H9 (cell line): ENCODE measurements around the gene NOSIP. TPM values are rescaled to one million over a fixed set of nuclear protein-coding genes. Genes with fewer than 3 reads are reported as not detected.

ENCODE experiments used
- DNase-seq: peaks from one replicate; pipeline ENCODE4 v3.0.0-alpha.2; 2017
- H2AFZ ChIP-seq: one replicate; pipeline ENCODE4 v1.6.1; 2013; ENCODE audit warnings: mild to moderate bottlenecking, low read length, control low read depth, moderate library complexity
- H2AK5ac ChIP-seq: 2 replicates; pipeline ENCODE4 v1.6.1; 2013; ENCODE audit warnings: low read length, control low read depth, mixed read lengths; ENCODE audit not compliant: insufficient read length
- H2BK120ac ChIP-seq: one replicate; pipeline ENCODE4 v1.6.1; 2013; ENCODE audit warnings: low read depth, mild to moderate bottlenecking, low read length, control low read depth, inconsistent platforms; ENCODE audit not compliant: poor library complexity, severe bottlenecking
- H2BK12ac ChIP-seq: 2 replicates; pipeline ENCODE4 v1.6.1; 2013; ENCODE audit warnings: low read length, control low read depth, mixed read lengths, low read depth; ENCODE audit not compliant: insufficient read length
- H2BK15ac ChIP-seq: 2 replicates; pipeline ENCODE4 v1.6.1; 2013; ENCODE audit warnings: low read depth, low read length, control low read depth
- H2BK20ac ChIP-seq: one replicate; pipeline ENCODE4 v1.6.1; 2013; ENCODE audit warnings: low read depth, mild to moderate bottlenecking, low read length, control low read depth, inconsistent platforms; ENCODE audit not compliant: poor library complexity, severe bottlenecking
- H2BK5ac ChIP-seq: 2 replicates; pipeline ENCODE4 v1.6.1; 2013; ENCODE audit warnings: low read length, control low read depth, mixed read lengths; ENCODE audit not compliant: insufficient read length
- H3K14ac ChIP-seq: 2 replicates; pipeline ENCODE4 v1.6.1; 2013; ENCODE audit warnings: low read length, control low read depth; ENCODE audit not compliant: insufficient read depth
- H3K18ac ChIP-seq: 2 replicates; pipeline ENCODE4 v1.6.1; 2013; ENCODE audit warnings: low read depth, mild to moderate bottlenecking, mixed read lengths, low read length, control low read depth; ENCODE audit not compliant: insufficient read length
- H3K23ac ChIP-seq: 2 replicates; pipeline ENCODE4 v1.6.1; 2013; ENCODE audit warnings: low read length, control low read depth, mixed read lengths, low read depth; ENCODE audit not compliant: insufficient read length
- H3K23me2 ChIP-seq: 2 replicates; pipeline ENCODE4 v1.6.1; 2013; ENCODE audit warnings: low read depth, mild to moderate bottlenecking, mixed read lengths, low read length, control low read depth; ENCODE audit not compliant: insufficient read length, poor library complexity, severe bottlenecking
- H3K27ac ChIP-seq: 2 replicates; pipeline ENCODE4 v1.5.1; 2013; ENCODE audit warnings: low read length, control low read depth, mixed read lengths, low read depth; ENCODE audit not compliant: insufficient read length
- H3K27me3 ChIP-seq: 2 replicates; pipeline ENCODE4 v1.6.1; 2013; ENCODE audit warnings: low read length, control low read depth, inconsistent platforms; ENCODE audit not compliant: insufficient read depth
- H3K4ac ChIP-seq: 2 replicates; pipeline ENCODE4 v1.6.1; 2013; ENCODE audit warnings: low read depth, mild to moderate bottlenecking, control low read depth, inconsistent platforms, low read length, moderate library complexity
- H3K4me1 ChIP-seq: 2 replicates; pipeline ENCODE4 v1.6.1; 2013; ENCODE audit warnings: low read length, control low read depth, inconsistent platforms; ENCODE audit not compliant: insufficient read depth
- H3K4me2 ChIP-seq: 2 replicates; pipeline ENCODE4 v1.6.1; 2013; ENCODE audit warnings: low read length, control low read depth, mixed read lengths; ENCODE audit not compliant: insufficient read length, insufficient read depth
- H3K56ac ChIP-seq: 2 replicates; pipeline ENCODE4 v1.6.1; 2013; ENCODE audit warnings: low read depth, mild to moderate bottlenecking, mixed read lengths, low read length, control low read depth; ENCODE audit not compliant: insufficient read length
- H3K79me1 ChIP-seq: 2 replicates; pipeline ENCODE4 v1.6.1; 2013; ENCODE audit warnings: low read depth, mild to moderate bottlenecking, moderate library complexity, low read length, control low read depth, inconsistent platforms; ENCODE audit not compliant: insufficient read depth, poor library complexity, severe bottlenecking
- H3K79me2 ChIP-seq: 2 replicates; pipeline ENCODE4 v1.6.1; 2013; ENCODE audit warnings: low read length, control low read depth, inconsistent platforms; ENCODE audit not compliant: insufficient read depth
- H3K9ac ChIP-seq: 2 replicates; pipeline ENCODE4 v1.6.1; 2013; ENCODE audit warnings: low read length, control low read depth, mixed read lengths; ENCODE audit not compliant: insufficient read length; ENCODE audit errors: extremely low read depth
- H3K9me3 ChIP-seq: one replicate; pipeline ENCODE4 v1.6.1; 2013; ENCODE audit warnings: low read depth, low read length, inconsistent platforms; ENCODE audit not compliant: control insufficient read depth
- H3T11ph ChIP-seq: one replicate; pipeline ENCODE4 v1.6.1; 2013; ENCODE audit warnings: mild to moderate bottlenecking, low read length, control low read depth, inconsistent platforms
- H4K20me1 ChIP-seq: one replicate; pipeline ENCODE4 v1.6.1; 2013; ENCODE audit not compliant: control insufficient read depth, insufficient read length, insufficient read depth
- H4K5ac ChIP-seq: 2 replicates; pipeline ENCODE4 v1.6.1; 2013; ENCODE audit warnings: low read depth, mild to moderate bottlenecking, mixed read lengths, low read length, control low read depth; ENCODE audit not compliant: insufficient read length
- H4K8ac ChIP-seq: replicated peaks from 2 replicates; pipeline ENCODE4 v1.6.1; 2013; ENCODE audit warnings: low read length, control low read depth, mixed read lengths, low read depth; ENCODE audit not compliant: insufficient read length
- H4K91ac ChIP-seq: 2 replicates; pipeline ENCODE4 v1.6.1; 2013; ENCODE audit warnings: low read depth, mild to moderate bottlenecking, moderate library complexity, mixed read lengths, low read length, control low read depth; ENCODE audit not compliant: insufficient read length
- H3K27ac Mint-ChIP-seq, 3 experiments: 2 replicates in 2 of 3; 3 replicates in 1 of 3; pipeline ENCODE4 v1.8.0; 2020 to 2021; ENCODE audit warnings: mixed read lengths in 3 of 3, mild to moderate bottlenecking in 1 of 3, moderate library complexity in 1 of 3
- H3K27me3 Mint-ChIP-seq: 2 replicates; pipeline ENCODE4 v1.8.0; 2021; ENCODE audit warnings: low read depth, mild to moderate bottlenecking, moderate library complexity, mixed read lengths
- H3K36me3 Mint-ChIP-seq, 3 experiments: 2 replicates in 2 of 3; 3 replicates in 1 of 3; pipeline ENCODE4 v1.8.0; 2020 to 2021; ENCODE audit warnings: low read depth in 3 of 3, mixed read lengths in 3 of 3; ENCODE audit not compliant: insufficient read depth in 1 of 3
- H3K4me1 Mint-ChIP-seq, 2 experiments: 2 replicates each; pipeline ENCODE4 v1.8.0; 2020; ENCODE audit warnings: mixed read lengths in 2 of 2
- H3K4me3 Mint-ChIP-seq, 2 experiments: 2 replicates in 1 of 2; 3 replicates in 1 of 2; pipeline ENCODE4 v1.8.0; 2020 to 2021; ENCODE audit warnings: mild to moderate bottlenecking in 2 of 2, mixed read lengths in 2 of 2, moderate library complexity in 1 of 2
- H3K9me3 Mint-ChIP-seq, 2 experiments: 2 replicates in 1 of 2; 3 replicates in 1 of 2; pipeline ENCODE4 v1.8.0; 2020; ENCODE audit warnings: mild to moderate bottlenecking in 2 of 2, mixed read lengths in 2 of 2, moderate library complexity in 1 of 2
- CTCF ChIP-seq: fragments of 200-600 bp; sonication (generic); conservative IDR thresholded peaks from 3 replicates; pipeline ENCODE4 v1.8.0; 2021; ENCODE audit warnings: antibody characterized with exemption, mild to moderate bottlenecking
- WGBS: extraction: QIAGEN DNeasy Blood & Tissue Kit; methylation state at CpG from one replicate; pipeline ENCODE4 v1.1.7; 2013; ENCODE audit warnings: missing lambda C conversion rate, low lambda C conversion rate, mixed read lengths; ENCODE audit not compliant: insufficient read length; ENCODE audit errors: extremely low coverage; 5-methylcytosine and 5-hydroxymethylcytosine counted together
- total RNA-seq: library from RNA; stranded (reverse); gene quantifications from 2 replicates; pipeline ENCODE4 v1.2.1, GENCODE V29; 2021

The NOSIP gene
- total RNA-seq, 1 experiment from 2014 or later: 78.4 TPM

GRCh38 chr19:49595819-49596404 lies 15.6 kb upstream of the NOSIP start:
- no peak overlapping the region for H3K56ac ChIP-seq
- no peaks in the 10 kb centered on the region for H3K27me3 ChIP-seq
- H3K4me2 ChIP-seq: no peak overlapping the region
- H2BK15ac ChIP-seq: no peak overlapping the region
- Mint-ChIP-seq H3K36me3 (peaks cover 29 to 55% (median 47%) of the 10 kb centered on the region in 3 experiments), H3K27me3 (no peaks in the 10 kb centered on the region), H3K9me3 (no peaks in the 10 kb centered on the region; a peak in 1 of 5 replicates), H3K27ac (no peak overlapping the region), H3K4me3 (no peak overlapping the region), H3K4me1 (peaks cover 8 to 18% of the 10 kb centered on the region in 2 experiments)
- TF ChIP-seq CTCF: no peak
- no peak overlapping the region for H2BK120ac ChIP-seq
- no peaks in the 10 kb centered on the region for H3K9me3 ChIP-seq
- H3K79me2 ChIP-seq: peaks cover 5% of the 10 kb centered on the region; the same call in 1 of the 2 replicates
- H3K23me2 ChIP-seq: peaks cover 5% of the 10 kb centered on the region
- H2AK5ac ChIP-seq: no peak overlapping the region
- H2BK20ac ChIP-seq: no peak overlapping the region
- DNase-seq: no peak
- H3K9ac ChIP-seq: no peak overlapping the region
- H3K18ac ChIP-seq: no peak overlapping the region
- WGBS: no CpG with 5 or more reads among the region's 32 CpGs
- H4K8ac ChIP-seq: no peak overlapping the region
- no peaks in the 10 kb centered on the region for H4K20me1 ChIP-seq
- no peak overlapping the region for H3K23ac ChIP-seq
- no peak overlapping the region for H2BK5ac ChIP-seq
- no peaks in the 10 kb centered on the region for H3K4me1 ChIP-seq
- H3K79me1 ChIP-seq: peaks cover 11% of the 10 kb centered on the region
- H3T11ph ChIP-seq: no peak overlapping the region
- no peak overlapping the region for H4K5ac ChIP-seq
- no peak overlapping the region for H3K14ac ChIP-seq
- H3K27ac ChIP-seq: no peak overlapping the region
- no peak overlapping the region for H3K4ac ChIP-seq
- H2AFZ ChIP-seq: no peak overlapping the region
- H4K91ac ChIP-seq: no peak overlapping the region
- no peak overlapping the region for H2BK12ac ChIP-seq
